T-cell (primary cell): ENCODE results near the gene ZNF335. TPM values are rescaled to one million over a fixed set of nuclear protein-coding genes. Genes with fewer than 3 reads are reported as not detected.

Experiments
- ATAC-seq, 4 experiments: fragments of 200-7000 bp in 3 of 4; fragments of 150-1000 bp in 1 of 4; cut with Tn5 transposase; replicated peaks in 1 of 4; 1 replicate in 3 of 4; 2 replicates in 1 of 4; pipeline ENCODE4 v1.10.0; 2021; ENCODE audit warnings: moderate library complexity in 3 of 4, mild to moderate bottlenecking in 2 of 4, moderate number of reproducible peaks in 1 of 4
- CTCF ChIA-PET, 2 donors: fragments of 300-600 bp; sonication (Branson Sonifier 250); formaldehyde crosslinking; loops; one replicate each; lab custom pipeline; 2022; ENCODE audit warnings: antibody characterized with exemption in 2 of 2; lab: Charles Lee
- POLR2A ChIA-PET, 2 donors: fragments of 300-600 bp; sonication (Branson Sonifier 250); formaldehyde crosslinking; loops; one replicate each; lab custom pipeline; 2022; ENCODE audit warnings: antibody characterized with exemption in 2 of 2; lab: Charles Lee
- DNase-seq, 35 experiments: peaks; one replicate each; pipeline versions ENCODE4 v3.0.0 to v3.0.0-alpha.2; 2013 to 2023
- H3K27ac ChIP-seq: one replicate; pipeline ENCODE4 v1.5.1; 2013; ENCODE audit warnings: low read length
- H3K27me3 ChIP-seq, 2 experiments: replicated peaks in 1 of 2; 1 replicate in 1 of 2; 2 replicates in 1 of 2; pipeline versions ENCODE4 v1.6.1 to v1.7.0; 2013; ENCODE audit warnings: low read length in 1 of 2, mixed read lengths in 1 of 2; ENCODE audit not compliant: control insufficient read depth in 2 of 2, insufficient read depth in 2 of 2; ENCODE audit errors: extremely low read depth in 1 of 2
- H3K36me3 ChIP-seq, 2 donors: 1 replicate in 1 of 2; 2 replicates in 1 of 2; pipeline versions ENCODE4 v1.6.1 to v1.7.0; 2013; ENCODE audit warnings: low read length in 1 of 2; ENCODE audit not compliant: control insufficient read depth in 2 of 2, insufficient read depth in 1 of 2; ENCODE audit errors: extremely low read depth in 1 of 2
- H3K4me1 ChIP-seq, 2 experiments: 1 replicate in 1 of 2; 2 replicates in 1 of 2; pipeline versions ENCODE4 v1.6.1 to v1.7.0; 2013; ENCODE audit warnings: low read length in 2 of 2, mixed read lengths in 1 of 2; ENCODE audit not compliant: insufficient read depth in 2 of 2, control insufficient read depth in 1 of 2; ENCODE audit errors: extremely low read depth in 1 of 2
- H3K4me3 ChIP-seq, 2 donors: 1 replicate in 1 of 2; 2 replicates in 1 of 2; pipeline versions ENCODE4 v1.5.1 to v1.7.0; 2013; ENCODE audit warnings: mild to moderate bottlenecking in 2 of 2, low read length in 1 of 2, moderate library complexity in 1 of 2; ENCODE audit not compliant: control insufficient read depth in 1 of 2; ENCODE audit errors: extremely low read depth in 1 of 2
- H3K9me3 ChIP-seq: 2 replicates; pipeline ENCODE4 v1.7.0; 2013
- H3K27ac Mint-ChIP-seq, 2 donors: one replicate each; pipeline ENCODE4 v1.8.0; 2020 to 2021; ENCODE audit warnings: mild to moderate bottlenecking in 2 of 2, mixed read lengths in 2 of 2
- H3K27me3 Mint-ChIP-seq, 2 donors: one replicate each; pipeline ENCODE4 v1.8.0; 2021 to 2022; ENCODE audit warnings: mixed read lengths in 2 of 2
- H3K36me3 Mint-ChIP-seq: one replicate; pipeline ENCODE4 v1.8.0; 2021; ENCODE audit warnings: mixed read lengths
- H3K4me1 Mint-ChIP-seq, 3 donors: one replicate each; pipeline ENCODE4 v1.8.0; 2020 to 2022; ENCODE audit warnings: mixed read lengths in 3 of 3, mild to moderate bottlenecking in 1 of 3
- H3K4me3 Mint-ChIP-seq, 3 donors: one replicate each; pipeline ENCODE4 v1.8.0; 2020 to 2022; ENCODE audit warnings: mild to moderate bottlenecking in 3 of 3, mixed read lengths in 3 of 3, moderate library complexity in 3 of 3
- H3K9me3 Mint-ChIP-seq, 3 donors: one replicate each; pipeline ENCODE4 v1.8.0; 2020 to 2022; ENCODE audit warnings: mixed read lengths in 3 of 3
- WGBS: methylation state at CpG from one replicate; pipeline ENCODE4 v1.1.5; 2013; ENCODE audit warnings: missing lambda C conversion rate; ENCODE audit not compliant: insufficient coverage; 5-methylcytosine and 5-hydroxymethylcytosine counted together
- total RNA-seq, 35 experiments: library from RNA in 6 of 35; stranded (reverse) in 6 of 35; fragments of 120-200 nt in 1 of 35; gene quantifications; one replicate each; pipeline versions ENCODE4 v1.2.1 to v1.2.4 and lab custom pipeline; 2013 to 2026

The ZNF335 gene
- total RNA-seq, 5 donors from 2014 or later (not counting 1 experiment from before 2014, with no cell fraction given) = 58.6 to 106 (median 68.3) TPM

DNA sequence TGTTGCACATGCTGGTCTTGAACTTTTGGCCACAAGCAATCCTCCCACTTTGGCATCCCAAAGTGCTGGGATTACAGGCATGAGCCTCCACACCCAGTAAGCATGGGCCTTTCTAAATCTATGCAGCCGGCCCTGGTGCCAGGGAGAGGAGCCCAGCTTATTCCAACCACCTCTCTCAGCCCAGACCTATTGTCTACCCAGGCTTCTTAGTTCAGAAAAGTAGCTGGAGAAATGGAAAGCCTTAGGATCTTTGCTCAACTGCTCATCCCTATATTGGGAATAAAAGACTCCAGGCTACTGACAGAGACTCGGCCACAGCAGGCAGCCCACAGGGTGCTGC is 45.3 kb downstream of the ZNF335 start:
- H3K9me3 ChIP-seq = no peaks in the 10 kb centered on the region
- H3K4me3 ChIP-seq = no peak overlapping the region
- Mint-ChIP-seq H3K36me3 (no peaks in the 10 kb centered on the region), H3K27ac (no peak overlapping the region), H3K27me3 (peaks cover under 1 to 4% of the 10 kb centered on the region in 2 donors), H3K9me3 (no peaks in the 10 kb centered on the region), H3K4me3 (no peak overlapping the region), H3K4me1 (peaks cover 0 to 5% (median 4%) of the 10 kb centered on the region in 3 donors)
- peaks cover 0 to 3% of the 10 kb centered on the region in 2 experiments for H3K4me1 ChIP-seq
- H3K27me3 ChIP-seq = peaks cover 0 to 10% of the 10 kb centered on the region in 2 experiments
- ATAC-seq (no peak), DNase-seq (no peak)
- 100% methylated on average over 1 of the region's 2 CpGs for WGBS
- no peaks in the 10 kb centered on the region for H3K36me3 ChIP-seq
- ChIA-PET CTCF (interaction anchor here in 1 of 2 donors (0.7 kb wide), 1 partner anchor 157 kb away, joined by 3 read pairs; no protein-coding TSS in a partner anchor), POLR2A (no interaction called here)
- no peak overlapping the region for H3K27ac ChIP-seq

DNA sequence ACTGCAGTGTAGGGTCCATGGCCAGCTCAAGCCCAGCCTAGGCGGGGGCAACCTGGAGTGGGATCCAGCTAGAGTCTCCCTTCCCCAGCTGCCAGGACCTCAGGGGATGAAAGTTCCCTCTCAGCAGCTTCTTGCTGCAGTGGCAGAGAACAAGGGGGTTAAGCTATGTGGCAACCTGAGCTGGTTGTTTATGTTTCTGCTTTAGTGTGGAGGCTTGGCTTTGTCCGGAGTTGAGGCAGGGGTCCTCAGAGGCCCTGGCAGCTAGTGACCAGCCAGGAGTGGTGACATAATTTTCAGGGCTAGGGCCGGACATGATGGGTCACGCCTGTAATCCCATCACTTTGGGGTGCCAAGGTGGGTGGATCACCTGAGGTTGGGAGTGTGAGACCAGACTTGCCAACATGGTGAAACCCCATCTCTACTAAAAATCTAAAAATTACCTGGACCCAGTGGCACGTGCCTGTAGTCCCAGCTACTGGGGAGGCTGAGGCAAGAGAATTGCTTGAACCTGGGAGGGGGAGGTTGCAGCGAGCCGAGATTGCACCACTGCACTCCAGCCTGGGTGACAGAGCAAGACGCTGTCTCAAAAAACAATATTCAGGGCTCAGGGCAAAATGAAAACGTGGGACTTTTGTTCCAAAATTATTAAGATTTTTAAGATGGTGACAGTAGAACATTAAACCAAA is 46.0 kb downstream of the ZNF335 start:
- Histone ChIP-seq H3K27me3 (peaks cover 0 to 15% of the 10 kb centered on the region in 2 experiments), H3K9me3 (no peaks in the 10 kb centered on the region), H3K27ac (no peak overlapping the region), H3K4me3 (no peak overlapping the region), H3K4me1 (peaks cover 0 to 3% of the 10 kb centered on the region in 2 experiments), H3K36me3 (no peaks in the 10 kb centered on the region)
- POLR2A ChIA-PET = no interaction called here
- DNase-seq = no peak
- Mint-ChIP-seq H3K4me1 (peaks cover 0 to 5% (median 4%) of the 10 kb centered on the region in 3 donors), H3K9me3 (no peaks in the 10 kb centered on the region), H3K27me3 (peaks cover 8 to 11% of the 10 kb centered on the region in 2 donors), H3K36me3 (no peaks in the 10 kb centered on the region), H3K27ac (no peak overlapping the region), H3K4me3 (no peak overlapping the region)
- CTCF ChIA-PET = interaction anchor here in 1 of 2 donors (0.6 kb wide), 1 partner anchor 19 kb away, joined by 6 read pairs; no protein-coding TSS in a partner anchor
- WGBS = 60% methylated on average over 3 of the region's 9 CpGs
- ATAC-seq = no peak

DNA sequence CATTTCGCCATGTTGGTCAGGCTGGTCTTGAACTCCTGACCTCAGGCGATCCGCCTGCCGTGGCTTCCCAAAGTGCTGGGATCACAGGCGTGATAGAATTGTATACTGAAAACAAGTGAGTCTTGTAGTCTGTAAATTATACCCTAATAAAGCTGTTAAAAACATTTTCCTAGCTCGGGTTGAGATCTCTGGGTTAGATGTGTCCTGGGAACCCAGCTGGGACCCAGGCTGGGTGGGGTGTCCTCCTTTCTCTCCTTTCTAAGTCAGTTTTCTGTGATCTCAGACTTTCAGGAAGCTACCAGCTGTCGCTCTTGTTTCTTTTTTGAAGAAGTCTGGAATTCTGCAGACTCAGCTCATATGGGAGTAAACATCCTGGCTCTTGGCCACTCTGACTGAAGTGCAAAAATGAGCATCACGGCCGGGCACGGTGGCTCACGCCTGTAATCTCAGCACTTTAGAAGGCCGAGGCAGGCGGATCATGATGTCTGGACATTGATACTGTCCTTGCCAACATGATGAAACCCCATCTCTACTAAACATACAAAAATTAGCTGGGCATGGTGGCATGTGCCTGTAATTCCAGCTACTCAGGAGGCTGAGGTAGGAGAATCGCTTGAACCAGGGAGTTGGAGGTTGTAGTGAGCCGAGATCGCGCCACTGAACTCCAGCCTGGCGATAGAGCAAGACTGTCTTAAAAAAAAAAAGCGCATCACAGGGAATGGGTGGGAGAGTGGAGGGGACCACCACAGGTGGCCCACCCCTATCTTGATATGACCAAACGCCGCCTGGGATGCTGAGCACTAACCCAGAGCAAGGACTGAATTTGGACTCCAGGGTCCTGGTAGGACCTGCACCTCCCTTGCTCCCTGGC is 47.4 kb downstream of the ZNF335 start:
- ATAC-seq = no peak
- Histone ChIP-seq H3K27ac (no peak overlapping the region), H3K9me3 (no peaks in the 10 kb centered on the region), H3K36me3 (no peaks in the 10 kb centered on the region), H3K4me3 (no peak overlapping the region), H3K27me3 (peaks cover 0 to 23% of the 10 kb centered on the region in 2 experiments), H3K4me1 (peaks cover 0 to 3% of the 10 kb centered on the region in 2 experiments)
- no peaks in the 10 kb centered on the region for H3K9me3 Mint-ChIP-seq
- DNase-seq = no peak
- H3K27me3 Mint-ChIP-seq = peaks cover 15 to 22% of the 10 kb centered on the region in 2 donors
- H3K36me3 Mint-ChIP-seq = no peaks in the 10 kb centered on the region
- H3K27ac Mint-ChIP-seq = no peak overlapping the region
- no peak overlapping the region for H3K4me3 Mint-ChIP-seq
- ChIA-PET CTCF (no interaction called here), POLR2A (no interaction called here)
- 66% methylated on average over 6 of the region's 21 CpGs for WGBS
- peaks cover 0 to 5% (median 4%) of the 10 kb centered on the region in 3 donors for H3K4me1 Mint-ChIP-seq

DNA sequence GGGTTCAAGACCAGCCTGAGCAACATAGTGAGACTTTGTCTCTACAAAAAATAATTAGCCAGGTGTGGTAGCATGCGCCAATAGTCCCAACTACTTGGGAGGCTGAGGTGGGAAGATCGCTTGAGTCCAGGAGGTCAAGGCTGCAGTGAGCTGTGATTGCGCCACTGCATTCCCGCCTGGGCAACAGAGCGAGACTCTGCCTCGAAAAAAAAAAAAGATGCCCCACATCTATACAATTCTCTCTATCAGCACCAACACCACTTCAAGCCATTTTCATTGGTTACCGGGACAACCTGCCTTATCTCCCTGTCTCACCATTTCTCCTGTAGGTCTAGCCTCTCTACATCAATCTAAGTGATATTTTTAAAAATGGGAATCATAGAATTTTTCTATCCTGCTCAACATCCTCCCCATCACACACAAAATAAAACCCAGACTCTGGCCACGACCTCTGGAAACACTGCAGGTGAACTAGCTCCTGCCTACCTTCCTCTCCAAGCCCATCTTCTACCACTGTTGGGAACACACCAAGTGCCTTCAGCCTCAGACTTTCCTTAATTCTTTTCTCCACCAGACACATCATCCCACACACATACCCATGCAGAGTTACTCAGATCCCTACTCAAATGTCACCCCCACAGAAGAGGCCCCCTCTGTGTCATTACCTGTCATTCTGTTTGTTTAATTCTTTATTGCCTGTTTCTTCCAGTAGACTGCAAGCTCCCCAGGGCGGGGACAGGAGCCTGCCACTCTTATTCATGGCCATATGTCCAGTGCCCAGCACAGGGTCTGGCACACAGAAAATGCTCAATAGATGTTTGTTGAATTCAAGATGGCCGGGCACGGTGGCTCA is 50.4 kb downstream of the ZNF335 start:
- Histone ChIP-seq H3K27me3 (peaks cover 0 to 42% of the 10 kb centered on the region in 2 experiments), H3K4me1 (peaks cover 0 to 3% of the 10 kb centered on the region in 2 experiments), H3K27ac (no peak overlapping the region), H3K9me3 (no peaks in the 10 kb centered on the region), H3K36me3 (no peaks in the 10 kb centered on the region), H3K4me3 (no peak overlapping the region)
- Mint-ChIP-seq H3K27me3 (peaks cover 16 to 32% of the 10 kb centered on the region in 2 donors), H3K36me3 (no peaks in the 10 kb centered on the region), H3K9me3 (no peaks in the 10 kb centered on the region), H3K4me3 (no peak overlapping the region), H3K27ac (no peak overlapping the region), H3K4me1 (peaks cover 0 to 5% (median 3%) of the 10 kb centered on the region in 3 donors)
- POLR2A ChIA-PET = no interaction called here
- no peak for DNase-seq
- WGBS = 78% methylated on average over 6 of the region's 11 CpGs
- ATAC-seq = no peak
- CTCF ChIA-PET = interaction anchor here in 1 of 2 donors (0.7 kb wide), 1 partner anchor 129 kb away, joined by 3 read pairs; no protein-coding TSS in a partner anchor

DNA sequence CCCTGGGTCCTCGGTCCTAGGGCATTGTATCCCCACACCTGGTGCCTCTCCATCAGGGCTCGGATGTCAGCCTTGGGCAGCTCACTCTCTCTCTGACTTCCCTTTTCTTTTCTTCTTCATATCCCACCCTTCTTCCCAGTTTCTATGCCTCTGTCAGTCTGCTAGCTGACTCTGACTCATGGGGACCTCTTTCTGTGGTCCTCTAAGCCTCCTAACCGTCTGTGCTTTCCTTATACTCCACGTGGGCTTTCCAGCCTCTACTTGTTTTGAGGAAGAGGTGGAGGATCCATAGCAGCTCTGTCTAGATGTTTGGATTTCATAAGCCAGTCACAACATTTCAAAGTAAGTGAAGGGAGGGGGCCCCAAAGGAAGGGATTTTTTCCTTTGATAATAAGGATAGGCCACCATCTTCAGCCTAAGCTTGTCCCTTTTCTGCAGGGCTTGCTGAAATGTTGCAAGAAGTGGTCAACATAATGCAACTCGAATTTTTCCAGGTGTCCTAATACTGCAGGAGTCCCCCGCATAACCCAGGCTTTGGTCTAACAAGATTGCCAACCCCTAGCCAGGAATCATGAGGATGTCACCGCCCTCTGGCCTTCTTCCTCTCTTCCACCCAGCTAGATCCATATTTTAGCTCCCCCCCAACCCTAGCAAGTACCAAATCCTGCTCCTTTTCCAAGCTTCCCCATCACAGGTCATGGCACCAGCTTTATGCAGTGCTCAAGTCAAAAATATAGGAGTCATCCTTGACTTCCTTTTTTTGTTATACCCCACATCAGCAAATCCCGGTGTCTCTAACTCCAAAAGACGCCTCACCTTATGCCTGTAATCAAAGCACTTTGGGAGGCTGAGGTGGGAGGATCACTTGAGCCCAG is 51.3 kb downstream of the ZNF335 start:
- H3K4me1 Mint-ChIP-seq = peaks cover 0 to 5% (median 3%) of the 10 kb centered on the region in 3 donors
- WGBS = 70% methylated on average over 5 of the region's 9 CpGs
- ChIA-PET CTCF (no interaction called here), POLR2A (no interaction called here)
- no peaks in the 10 kb centered on the region for H3K9me3 Mint-ChIP-seq
- no peaks in the 10 kb centered on the region for H3K36me3 ChIP-seq
- no peak for DNase-seq
- H3K27ac Mint-ChIP-seq = no peak overlapping the region
- peaks cover 0 to 49% of the 10 kb centered on the region in 2 experiments for H3K27me3 ChIP-seq
- no peaks in the 10 kb centered on the region for H3K36me3 Mint-ChIP-seq
- H3K4me3 Mint-ChIP-seq = no peak overlapping the region
- H3K9me3 ChIP-seq = no peaks in the 10 kb centered on the region
- no peak for ATAC-seq
- H3K27ac ChIP-seq = no peak overlapping the region
- peaks cover 24 to 41% of the 10 kb centered on the region in 2 donors for H3K27me3 Mint-ChIP-seq
- peaks cover 0 to 3% of the 10 kb centered on the region in 2 experiments for H3K4me1 ChIP-seq
- H3K4me3 ChIP-seq = no peak overlapping the region
